K562 (cell line): ENCODE data around the gene TTC21A. TPM values are rescaled to one million over a fixed set of nuclear protein-coding genes. Genes with fewer than 3 reads are reported as not detected.

Experiments
- CCAR2 ChIP-seq: fragments of 200-400 bp; formaldehyde crosslinking; IDR thresholded peaks from 2 replicates; pipeline ENCODE4 v1.6.1; 2017; ENCODE audit warnings: mild to moderate bottlenecking, low read depth, low read length
- CREBBP ChIP-seq: IDR thresholded peaks from one replicate; pipeline ENCODE4 v1.6.1; 2012; ENCODE audit warnings: low read depth, mild to moderate bottlenecking, control low read depth, inconsistent platforms, low read length
- FOXK2 ChIP-seq, 2 experiments: fragments of 450-650 bp; IDR thresholded peaks in 1 of 2; conservative IDR thresholded peaks in 1 of 2; 2 replicates each; pipeline ENCODE4 v1.6.1; 2016; ENCODE audit warnings: low read depth in 2 of 2, mild to moderate bottlenecking in 1 of 2
- FOXM1 ChIP-seq, 2 experiments: fragments of 450-650 bp in 1 of 2; sonication (generic) in 1 of 2; formaldehyde crosslinking in 1 of 2; IDR thresholded peaks; 2 replicates each; pipeline versions ENCODE4 v1.6.1 to v1.9.0; 2017 to 2022; ENCODE audit warnings: low read depth in 2 of 2, mild to moderate bottlenecking in 2 of 2, missing genetic modification reagents in 1 of 2, moderate library complexity in 1 of 2
- GTF2A2 ChIP-seq: IDR thresholded peaks from 2 replicates; pipeline ENCODE4 v1.6.1; 2016; ENCODE audit warnings: mild to moderate bottlenecking, missing genetic modification characterization, missing compliant biosample characterization
- MIER1 ChIP-seq: fragments of 450-650 bp; IDR thresholded peaks from 2 replicates; pipeline ENCODE4 v1.6.1; 2016; ENCODE audit warnings: antibody characterized with exemption, mild to moderate bottlenecking, low read depth
- MLLT1 ChIP-seq, 2 experiments: fragments of 450-650 bp; IDR thresholded peaks; 2 replicates each; pipeline ENCODE4 v1.6.1; 2016
- NCOA6 ChIP-seq: fragments of 450-650 bp; IDR thresholded peaks from 2 replicates; pipeline ENCODE4 v1.6.1; 2017; ENCODE audit warnings: mild to moderate bottlenecking
- SRSF9 ChIP-seq: fragments of 200-400 bp; formaldehyde crosslinking; IDR thresholded peaks from 2 replicates; pipeline ENCODE4 v1.6.1; 2017; ENCODE audit warnings: low read depth, low read length, borderline replicate concordance
- TCFL5 ChIP-seq: fragments of 250-450 bp; sonication (Bioruptor Pico); conservative IDR thresholded peaks from 2 replicates; pipeline ENCODE4 v1.6.1; 2021; ENCODE audit warnings: mild to moderate bottlenecking, moderate library complexity, matching md5 sums
- TSHZ1 ChIP-seq: fragments of 250-450 bp; sonication (Bioruptor Pico); IDR thresholded peaks from 2 replicates; pipeline ENCODE4 v1.4.0; 2020; ENCODE audit warnings: mild to moderate bottlenecking, moderate library complexity
- USF1 ChIP-seq: sonication (generic); formaldehyde crosslinking; IDR thresholded peaks from 2 replicates; pipeline ENCODE4 v1.9.0; 2022; ENCODE audit warnings: mild to moderate bottlenecking, missing genetic modification reagents
- ZFP30 ChIP-seq: fragments of 250-450 bp; sonication (Bioruptor Pico); IDR thresholded peaks from 2 replicates; pipeline ENCODE4 v1.8.0; 2022; ENCODE audit warnings: moderate library complexity, mild to moderate bottlenecking, inconsistent platforms, borderline replicate concordance
- ZFP91 ChIP-seq: sonication (generic); formaldehyde crosslinking; IDR thresholded peaks from 2 replicates; pipeline ENCODE4 v1.8.0; 2022; ENCODE audit warnings: mild to moderate bottlenecking, missing genetic modification reagents
- ZNF280A ChIP-seq: fragments of 450-650 bp; IDR thresholded peaks from 2 replicates; pipeline ENCODE4 v1.6.1; 2018; ENCODE audit warnings: mild to moderate bottlenecking, low read depth; ENCODE audit not compliant: partially characterized antibody
- ZNF764 ChIP-seq: fragments of 250-450 bp; sonication (Bioruptor Pico); IDR thresholded peaks from 2 replicates; pipeline ENCODE4 v1.4.0; 2020; ENCODE audit warnings: low read depth, mild to moderate bottlenecking, moderate library complexity
- polyA plus RNA-seq, 8 experiments: library from polyadenylated mRNA; depleted of rRNA in 4 of 8; stranded (reverse) in 5 of 8; unstranded in 3 of 8; fragments of >200 nt; fragmentation: Nextera tagmentation in 2 of 8; fragmentation: Illumina TruSeq in 1 of 8; extraction: Ambion mirVana in 2 of 8; extraction: Trizol in 1 of 8; gene quantifications; 2 replicates each; pipeline versions ENCODE4 v1.2.1 to v1.2.3, GENCODE V29; 2011 to 2014; ENCODE audit warnings: inconsistent platforms in 1 of 8, missing spikeins in 1 of 8
- total RNA-seq, 7 experiments: library from RNA; depleted of rRNA in 6 of 7; stranded (reverse); fragments of >200 nt in 6 of 7; fragmentation: Illumina TruSeq in 2 of 7; extraction: Trizol in 2 of 7; gene quantifications; 2 replicates each; pipeline versions ENCODE4 v1.2.1 to v1.2.3, GENCODE V29; 2011 to 2021; ENCODE audit warnings: low replicate concordance in 1 of 7

The TTC21A gene
- total and polyA plus RNA-seq, 9 of the 15 experiments (the other 6 are each of a cell fraction or from before 2014, with no cell fraction given): 0.22 to 1.4 (median 0.70) TPM

GRCh38 chr3:39141171-39141995 is 33.9 kb downstream of the TTC21A start (continued):
- TF ChIP-seq NCOA6 (no peak), ZNF280A (no peak), TCFL5 (CRISPR knock-in tag) (no peak), MLLT1 (IDR thresholded peaks at IDR 0.05) (no peak), MIER1 (no peak), TSHZ1 (CRISPR knock-in tag) (no peak), SRSF9 (no peak), ZFP91 (CRISPR knock-in tag) (no peak), FOXM1 (IDR thresholded peaks at IDR 0.05; ENCODE audit: low read depth) (no peak), FOXM1 (CRISPR knock-in tag; IDR thresholded peaks at IDR 0.05; ENCODE audit: low read depth) (no peak), ZFP30 (CRISPR knock-in tag) (no peak), CCAR2 (no peak), GTF2A2 (tag) (no peak), USF1 (CRISPR knock-in tag) (no peak), FOXK2 (conservative IDR thresholded peaks at IDR 0.05 in 1 of 2, IDR thresholded peaks at IDR 0.05 in 1 of 2; ENCODE audit: low read depth in 2 of 2) (no peak), CREBBP (no peak), ZNF764 (CRISPR knock-in tag) (no peak)
